HG03354 (cell line): ENCODE measurements around the gene CAVIN1.
"Not testable (repeated sequence)": the region's sequence is repeated elsewhere in the genome, so short reads cannot be mapped to it uniquely, and the experiment has no call there.

Source experiments
- ATAC-seq: cut with Tn5 transposase; IDR thresholded peaks from one replicate; pipeline ENCODE4 v1.9.1; 2021; ENCODE audit warnings: mild to moderate bottlenecking; ENCODE audit not compliant: unreplicated experiment, poor library complexity, severe bottlenecking

The CAVIN1 gene

GRCh38 chr17:42436391-42436790, 13.3 kb upstream of the CAVIN1 start:
- no peak for ATAC-seq

- no peak for ATAC-seq
Observed at GRCh38 chr17:42431758-42432161, 8.7 kb upstream of the CAVIN1 start.

GRCh38 chr17:42429726-42430447, 6.8 kb upstream of the CAVIN1 start:
- ATAC-seq = no peak

GRCh38 chr17:42428141-42428944, 5.3 kb upstream of the CAVIN1 start:
- ATAC-seq = no peak

- no peak for ATAC-seq
Observed at GRCh38 chr17:42424991-42425610, 2.0 kb upstream of the CAVIN1 start.

- ATAC-seq = no peak
Observed at GRCh38 chr17:42423766-42424165, 710 bp upstream of the CAVIN1 start.

GRCh38 chr17:42422412-42422957, 571 bp downstream of the CAVIN1 start:
- ATAC-seq = no peak

- no peak for ATAC-seq
Observed at GRCh38 chr17:42421507-42422338, 1.3 kb downstream of the CAVIN1 start.

GRCh38 chr17:42421136-42421506, 1.9 kb downstream of the CAVIN1 start:
- ATAC-seq = no peak

GRCh38 chr17:42417981-42418380, 5.1 kb downstream of the CAVIN1 start:
- not testable (repeated sequence) for ATAC-seq

GRCh38 chr17:42414704-42415409, 8.2 kb downstream of the CAVIN1 start:
- ATAC-seq = no peak

- no peak for ATAC-seq
Observed at GRCh38 chr17:42413464-42414040, 9.5 kb downstream of the CAVIN1 start.

GRCh38 chr17:42411905-42412679, 11.0 kb downstream of the CAVIN1 start:
- no peak for ATAC-seq

GRCh38 chr17:42411361-42411760, 11.7 kb downstream of the CAVIN1 start:
- ATAC-seq = no peak

GRCh38 chr17:42410319-42410685, 12.8 kb downstream of the CAVIN1 start:
- ATAC-seq = no peak

- ATAC-seq = no peak
Observed at GRCh38 chr17:42409523-42410318, 13.3 kb downstream of the CAVIN1 start.

- ATAC-seq = no peak
Observed at GRCh38 chr17:42408061-42408460, 15.0 kb downstream of the CAVIN1 start.
